Loucy (cell line): ENCODE data around the gene OR11A1.
"Not testable (repeated sequence)": the region's sequence is repeated elsewhere in the genome, so short reads cannot be mapped to it uniquely, and the experiment has no call there.

Source experiments
- H2AFZ ChIP-seq: fragments of 200-600 bp; sonication (generic); 2 replicates; pipeline ENCODE4 v1.6.0; 2016; ENCODE audit warnings: antibody characterized with exemption, mild to moderate bottlenecking, low read length, moderate library complexity
- H3F3A ChIP-seq: fragments of 200-600 bp; 2 replicates; pipeline ENCODE4 v1.6.0; 2016; ENCODE audit warnings: antibody characterized with exemption, low read depth, mild to moderate bottlenecking
- H3K27me3 ChIP-seq: fragments of 200-600 bp; sonication (generic); 2 replicates; pipeline ENCODE4 v1.6.1; 2014; ENCODE audit warnings: low read length, mild to moderate bottlenecking; ENCODE audit not compliant: insufficient read depth, poor library complexity, severe bottlenecking
- H3K36me3 ChIP-seq: fragments of 200-600 bp; sonication (generic); 2 replicates; pipeline ENCODE4 v1.6.1; 2016; ENCODE audit warnings: low read length; ENCODE audit not compliant: insufficient read depth
- H3K4me1 ChIP-seq: fragments of 200-600 bp; sonication (generic); 2 replicates; pipeline ENCODE4 v1.5.1; 2014; ENCODE audit warnings: low read length, mild to moderate bottlenecking; ENCODE audit not compliant: insufficient read depth, poor library complexity, severe bottlenecking
- H3K4me2 ChIP-seq: fragments of 200-600 bp; sonication (generic); 2 replicates; pipeline ENCODE4 v1.6.0; 2014; ENCODE audit warnings: antibody characterized with exemption, low read length, low read depth, mild to moderate bottlenecking; ENCODE audit not compliant: poor library complexity, severe bottlenecking
- H3K4me3 ChIP-seq: fragments of 200-600 bp; sonication (generic); 2 replicates; pipeline ENCODE4 v1.5.1; 2014; ENCODE audit warnings: low read length, mild to moderate bottlenecking, mixed read lengths; ENCODE audit not compliant: poor library complexity, severe bottlenecking
- H3K79me2 ChIP-seq: fragments of 200-600 bp; sonication (generic); 2 replicates; pipeline ENCODE4 v1.6.1; 2014; ENCODE audit warnings: low read length; ENCODE audit not compliant: insufficient read depth
- H3K9ac ChIP-seq: fragments of 200-600 bp; sonication (generic); 2 replicates; pipeline ENCODE4 v1.6.0; 2014; ENCODE audit warnings: mild to moderate bottlenecking, low read depth, low read length, moderate library complexity; ENCODE audit not compliant: poor library complexity, severe bottlenecking
- H3K9me2 ChIP-seq: fragments of 200-600 bp; sonication (generic); replicated peaks from 2 replicates; pipeline ENCODE4 v1.6.1; 2016; ENCODE audit warnings: low read depth, low read length, mixed read lengths
- H3K9me3 ChIP-seq: fragments of 200-600 bp; sonication (generic); 2 replicates; pipeline ENCODE4 v1.6.1; 2014; ENCODE audit warnings: mild to moderate bottlenecking, antibody characterized with exemption, low read length, low read depth; ENCODE audit not compliant: insufficient read depth
- H4K20me1 ChIP-seq: fragments of 200-600 bp; sonication (generic); 2 replicates; pipeline ENCODE4 v1.6.0; 2014; ENCODE audit warnings: antibody characterized with exemption, low read length, mild to moderate bottlenecking; ENCODE audit not compliant: insufficient read depth, poor library complexity, severe bottlenecking
- EZH2phosphoT487 ChIP-seq: fragments of 200-600 bp; IDR thresholded peaks from 2 replicates; pipeline ENCODE4 v1.6.1; 2018; ENCODE audit warnings: antibody characterized with exemption, mild to moderate bottlenecking, moderate library complexity, borderline replicate concordance
- TF ChIP-seq, protein P1 (sequence below): fragments of 200-600 bp; sonication (generic); conservative IDR thresholded peaks from 2 replicates; pipeline ENCODE4 v1.5.1; 2014; ENCODE audit warnings: mild to moderate bottlenecking, antibody characterized with exemption, low read length

The OR11A1 gene

DNA sequence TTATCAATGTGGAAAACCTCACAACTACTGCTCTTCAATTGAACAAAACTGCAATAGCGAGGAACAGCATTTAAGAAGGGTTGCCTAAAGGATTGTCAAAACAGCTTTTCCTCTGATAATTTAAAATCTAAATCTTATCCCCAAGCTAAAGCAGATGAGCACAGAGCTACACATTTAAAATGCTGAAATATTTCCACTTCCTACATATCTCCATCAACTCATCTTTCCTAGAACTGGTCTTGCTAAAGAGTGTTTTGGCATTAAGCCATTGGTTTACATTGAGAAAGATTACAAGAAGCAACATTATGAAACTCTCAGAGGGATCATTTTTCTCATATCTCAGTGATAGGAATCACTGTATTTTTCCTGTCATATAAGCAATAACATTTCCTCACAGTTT, 14.2 kb downstream of the OR11A1 start:
- no peaks in the 10 kb centered on the region for H3F3A ChIP-seq
- no peaks in the 10 kb centered on the region for H3K4me1 ChIP-seq
- no peaks in the 10 kb centered on the region for H3K36me3 ChIP-seq
- H3K4me3 ChIP-seq: no peak overlapping the region
- H3K9me3 ChIP-seq: peaks cover 7% of the 10 kb centered on the region; the same call in 1 of the 2 replicates
- no peaks in the 10 kb centered on the region for H3K79me2 ChIP-seq
- no peaks in the 10 kb centered on the region for H3K9me2 ChIP-seq
- H3K4me2 ChIP-seq: no peak overlapping the region
- no peaks in the 10 kb centered on the region for H3K27me3 ChIP-seq
- H4K20me1 ChIP-seq: no peaks in the 10 kb centered on the region
- H2AFZ ChIP-seq: no peak overlapping the region
- no peak overlapping the region for H3K9ac ChIP-seq
- TF ChIP-seq, protein P1, sequence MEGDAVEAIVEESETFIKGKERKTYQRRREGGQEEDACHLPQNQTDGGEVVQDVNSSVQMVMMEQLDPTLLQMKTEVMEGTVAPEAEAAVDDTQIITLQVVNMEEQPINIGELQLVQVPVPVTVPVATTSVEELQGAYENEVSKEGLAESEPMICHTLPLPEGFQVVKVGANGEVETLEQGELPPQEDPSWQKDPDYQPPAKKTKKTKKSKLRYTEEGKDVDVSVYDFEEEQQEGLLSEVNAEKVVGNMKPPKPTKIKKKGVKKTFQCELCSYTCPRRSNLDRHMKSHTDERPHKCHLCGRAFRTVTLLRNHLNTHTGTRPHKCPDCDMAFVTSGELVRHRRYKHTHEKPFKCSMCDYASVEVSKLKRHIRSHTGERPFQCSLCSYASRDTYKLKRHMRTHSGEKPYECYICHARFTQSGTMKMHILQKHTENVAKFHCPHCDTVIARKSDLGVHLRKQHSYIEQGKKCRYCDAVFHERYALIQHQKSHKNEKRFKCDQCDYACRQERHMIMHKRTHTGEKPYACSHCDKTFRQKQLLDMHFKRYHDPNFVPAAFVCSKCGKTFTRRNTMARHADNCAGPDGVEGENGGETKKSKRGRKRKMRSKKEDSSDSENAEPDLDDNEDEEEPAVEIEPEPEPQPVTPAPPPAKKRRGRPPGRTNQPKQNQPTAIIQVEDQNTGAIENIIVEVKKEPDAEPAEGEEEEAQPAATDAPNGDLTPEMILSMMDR: no peak
- TF ChIP-seq EZH2phosphoT487: no peak

DNA sequence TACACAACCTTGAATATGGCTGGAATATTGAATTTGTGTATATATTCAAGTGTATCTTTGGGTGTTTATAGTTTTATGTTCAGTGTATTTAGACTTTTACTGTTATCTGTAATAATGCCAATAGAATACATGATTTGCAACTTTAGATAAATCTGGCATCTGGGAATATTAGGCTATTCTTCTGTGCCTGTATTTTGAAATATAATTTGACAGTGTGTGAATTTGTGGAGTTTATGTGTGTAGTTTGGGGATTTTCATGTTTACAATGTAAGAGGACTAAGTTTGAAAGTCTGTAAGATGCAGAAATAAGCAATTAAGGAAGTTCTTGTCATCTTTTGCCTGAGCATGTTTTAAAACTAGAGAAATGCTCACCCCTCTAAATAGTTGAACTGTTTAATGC, 17.9 kb downstream of the OR11A1 start, which contains the start of gene OR10C1:
OR10C1 (plus strand) TSS at position 301 of the 400 bp plus-strand sequence. CDS start 710 bp downstream, outside the sequence.
- Histone ChIP-seq H3F3A (no peaks in the 10 kb centered on the region), H3K9me2 (no peaks in the 10 kb centered on the region), H3K27me3 (no peaks in the 10 kb centered on the region), H3K9ac (no peak within 1 kb of the TSS), H3K9me3 (no peaks in the 10 kb centered on the region), H3K4me1 (no peaks in the 10 kb centered on the region), H2AFZ (no peak within 1 kb of the TSS), H3K4me2 (no peak within 1 kb of the TSS), H3K4me3 (no peak within 1 kb of the TSS), H3K36me3 (no peaks in the 10 kb centered on the region), H4K20me1 (no peaks in the 10 kb centered on the region), H3K79me2 (no peaks in the 10 kb centered on the region)
- TF ChIP-seq EZH2phosphoT487: no peak
- TF ChIP-seq, protein P1: no peak

DNA sequence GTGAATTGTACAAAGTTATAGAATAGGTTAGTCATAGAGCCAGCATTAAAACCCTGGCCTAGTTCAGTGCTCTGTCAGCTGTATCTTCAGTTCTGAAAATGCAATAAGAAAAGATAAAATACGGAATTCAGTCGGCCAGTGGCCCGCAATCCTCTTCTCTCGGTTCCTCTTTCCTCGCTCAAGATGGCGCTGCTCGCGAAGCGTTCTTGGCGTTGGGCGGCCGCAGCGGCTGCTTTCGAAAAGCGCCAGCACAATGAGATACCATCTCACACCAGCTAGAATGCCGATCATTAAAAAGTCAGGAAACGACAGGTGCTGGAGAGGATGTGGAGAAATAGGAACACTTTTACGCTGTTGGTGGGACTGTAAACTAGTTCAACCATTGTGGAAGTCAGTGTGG, 20.1 kb downstream of the OR11A1 start:
- H3K9me2 ChIP-seq, H3K79me2 ChIP-seq, H3K4me1 ChIP-seq, H2AFZ ChIP-seq, H3K4me3 ChIP-seq, H3F3A ChIP-seq, H3K4me2 ChIP-seq, H3K27me3 ChIP-seq, H3K36me3 ChIP-seq, H4K20me1 ChIP-seq, H3K9me3 ChIP-seq, H3K9ac ChIP-seq: not testable (repeated sequence)

DNA sequence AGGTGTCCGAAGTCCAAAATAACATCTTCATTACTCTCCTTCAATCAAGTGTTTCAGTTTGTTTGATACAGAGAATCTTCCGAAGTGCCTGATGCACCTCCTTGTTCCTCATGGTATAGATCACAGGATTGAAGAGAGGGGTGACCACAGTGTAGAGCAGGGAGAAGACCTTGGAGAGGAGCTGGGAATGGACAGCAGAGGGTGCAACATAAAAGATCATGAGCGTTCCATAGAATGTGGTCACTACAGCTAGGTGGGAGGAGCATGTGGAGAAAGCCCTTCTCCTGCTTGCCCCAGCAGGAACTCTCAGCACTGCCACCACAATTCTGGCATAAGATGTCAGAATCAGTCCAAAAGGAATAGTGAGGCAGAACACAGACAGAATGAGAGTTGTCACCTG, 30.2 kb downstream of the OR11A1 start:
- Histone ChIP-seq H3K4me1 (peaks cover under 1% of the 10 kb centered on the region), H3K9me2 (no peaks in the 10 kb centered on the region), H3K79me2 (no peaks in the 10 kb centered on the region), H3K27me3 (no peaks in the 10 kb centered on the region), H4K20me1 (no peaks in the 10 kb centered on the region), H3K9ac (no peak overlapping the region), H3F3A (no peaks in the 10 kb centered on the region), H2AFZ (no peak overlapping the region), H3K4me2 (no peak overlapping the region), H3K9me3 (no peaks in the 10 kb centered on the region), H3K4me3 (no peak overlapping the region), H3K36me3 (no peaks in the 10 kb centered on the region)
- TF ChIP-seq EZH2phosphoT487: no peak
- TF ChIP-seq, protein P1: no peak
